Right lung (tissue), 5 donors: ENCODE data around the gene SERPINE1. TPM values are rescaled to one million over a fixed set of nuclear protein-coding genes. Genes with fewer than 3 reads are reported as not detected.
A peak's percentile ranks its signal among the peaks of the same experiment; 100 is the strongest.
"Not testable (repeated sequence)": the region's sequence is repeated elsewhere in the genome, so short reads cannot be mapped to it uniquely, and the experiment has no call there.

Experiments
- DNase-seq, 2 donors: peaks; one replicate each; pipeline ENCODE4 v3.0.0-alpha.2; 2013
- polyA plus RNA-seq, 5 donors: library from polyadenylated mRNA; unstranded; fragments of 120-200 nt; gene quantifications; one replicate each; pipeline versions ENCODE4 v1.2.1 to v1.2.3, GENCODE V29; 2013; ENCODE audit warnings: inconsistent platforms in 1 of 5, low replicate concordance in 1 of 5; ENCODE audit not compliant: insufficient read length in 5 of 5, insufficient read depth in 1 of 5

The SERPINE1 gene
- polyA plus RNA-seq, 5 donors: 2.0 to 4.6 (median 3.6) TPM

GRCh38 chr7:101100858-101101847, 25.8 kb upstream of the SERPINE1 start:
- DNase-seq: no peak

DNA sequence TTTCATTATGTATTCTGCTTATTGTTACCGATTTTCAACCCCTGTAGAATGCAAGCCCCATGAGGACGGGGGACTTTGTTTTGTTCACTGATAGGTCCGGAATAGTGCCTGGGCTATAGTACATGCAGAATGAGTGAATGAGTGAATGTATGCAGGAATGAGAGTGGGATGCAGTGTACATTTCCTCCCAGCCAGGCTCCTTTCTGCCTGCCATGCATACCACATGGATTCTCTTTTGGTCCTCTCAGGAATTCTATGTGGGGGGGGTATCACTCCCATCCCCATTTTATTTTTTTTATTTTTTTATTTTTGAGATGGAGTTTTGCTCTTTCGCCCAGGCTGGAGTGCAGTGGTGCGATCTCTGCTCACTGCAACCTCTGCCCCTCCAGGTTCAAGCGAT, 24.9 kb upstream of the SERPINE1 start:
- DNase-seq: no peak

DNA sequence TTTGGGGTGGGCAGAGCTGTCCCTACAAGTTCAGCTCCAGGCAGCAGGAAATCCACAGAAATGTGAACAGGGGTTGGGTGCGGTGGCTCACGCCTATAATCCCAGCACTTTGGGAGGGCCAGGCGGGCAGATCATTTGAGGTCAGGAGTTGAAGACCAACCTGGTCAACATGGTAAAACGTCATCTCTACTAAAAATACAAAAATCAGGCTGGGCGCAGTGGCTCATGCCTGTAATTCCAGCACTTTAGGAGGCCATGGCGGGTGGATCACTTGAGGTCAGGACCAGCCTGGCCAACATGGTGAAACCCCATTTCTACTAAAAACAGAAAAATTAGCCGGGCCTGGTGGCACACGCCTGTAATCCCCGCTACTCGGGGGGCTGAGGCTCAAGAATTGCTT, 23.2 kb upstream of the SERPINE1 start:
- DNase-seq: not testable (repeated sequence)

- no peak for DNase-seq
Observed at GRCh38 chr7:101104193-101104713, 22.7 kb upstream of the SERPINE1 start.

- no peak for DNase-seq
Observed at GRCh38 chr7:101104799-101105198, 22.1 kb upstream of the SERPINE1 start.

DNA sequence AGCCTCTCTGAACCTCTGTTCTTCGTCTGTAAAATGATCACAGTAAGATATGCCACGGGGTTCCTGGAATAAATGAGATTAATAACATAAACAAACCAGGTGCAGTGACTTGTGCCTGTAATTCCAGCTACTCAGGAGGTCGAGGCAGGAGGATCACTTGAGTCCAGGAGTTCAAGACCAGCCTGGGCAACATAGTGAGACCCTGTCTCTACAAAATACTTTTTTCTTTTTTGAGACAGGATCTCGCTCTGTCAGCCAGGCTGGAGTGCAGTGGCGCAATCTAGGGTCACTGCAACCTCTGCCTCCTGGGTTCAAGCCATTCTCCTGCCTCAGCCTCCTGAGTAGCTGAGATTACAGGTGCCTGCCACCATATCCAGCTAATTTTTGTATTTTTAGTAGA, 21.7 kb upstream of the SERPINE1 start:
- DNase-seq: not testable (repeated sequence)

- DNase-seq: no peak
Observed at GRCh38 chr7:101106386-101106785, 20.5 kb upstream of the SERPINE1 start.

DNA sequence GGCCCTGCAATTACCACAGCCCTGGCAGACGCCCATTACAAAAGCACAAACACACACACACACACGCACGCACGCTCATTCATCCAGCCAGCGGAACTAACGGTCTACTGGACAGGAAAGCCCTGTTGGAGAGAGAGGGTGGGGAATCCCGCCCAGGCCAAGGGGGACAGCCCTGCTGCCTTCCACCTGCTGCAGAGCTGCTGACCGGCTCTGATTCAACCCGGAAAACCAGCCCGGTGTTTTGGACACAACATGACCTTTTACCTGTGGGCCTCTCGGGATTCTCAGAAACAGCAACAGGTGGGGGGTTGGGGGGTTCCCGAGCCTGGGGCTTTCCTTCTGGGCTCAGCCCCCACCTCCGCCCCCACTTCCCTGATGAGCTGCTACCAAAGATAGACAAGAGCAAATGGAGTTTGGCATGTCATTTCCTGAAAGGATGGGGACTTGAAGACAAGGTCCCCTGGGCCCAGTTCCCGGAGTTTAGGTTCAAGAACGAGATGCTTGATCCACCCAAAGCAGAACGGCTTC, 18.5 kb upstream of the SERPINE1 start:
- no peak for DNase-seq

DNA sequence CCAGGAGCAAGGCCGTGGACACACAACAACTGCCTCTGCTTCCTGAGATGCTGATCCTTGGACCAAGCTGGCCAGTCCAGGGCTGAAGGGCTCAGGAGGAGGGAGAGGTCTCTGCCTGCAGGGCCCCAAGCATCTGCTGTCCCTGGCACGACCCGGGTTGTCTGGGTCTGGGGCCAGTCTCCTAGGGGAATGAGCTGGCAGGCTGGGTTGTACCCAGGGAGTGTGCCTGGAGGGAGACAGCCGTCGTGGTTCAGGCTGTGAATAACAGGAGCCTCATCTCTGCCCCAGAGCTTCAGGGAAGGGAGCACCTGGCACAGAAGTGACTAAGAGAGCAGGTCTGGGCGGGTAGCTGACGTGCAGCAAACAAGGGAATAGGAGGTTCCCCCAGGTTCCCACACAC, 17.9 kb upstream of the SERPINE1 start:
- no peak for DNase-seq

- no peak for DNase-seq
Observed at GRCh38 chr7:101109368-101109767, 17.5 kb upstream of the SERPINE1 start.

DNA sequence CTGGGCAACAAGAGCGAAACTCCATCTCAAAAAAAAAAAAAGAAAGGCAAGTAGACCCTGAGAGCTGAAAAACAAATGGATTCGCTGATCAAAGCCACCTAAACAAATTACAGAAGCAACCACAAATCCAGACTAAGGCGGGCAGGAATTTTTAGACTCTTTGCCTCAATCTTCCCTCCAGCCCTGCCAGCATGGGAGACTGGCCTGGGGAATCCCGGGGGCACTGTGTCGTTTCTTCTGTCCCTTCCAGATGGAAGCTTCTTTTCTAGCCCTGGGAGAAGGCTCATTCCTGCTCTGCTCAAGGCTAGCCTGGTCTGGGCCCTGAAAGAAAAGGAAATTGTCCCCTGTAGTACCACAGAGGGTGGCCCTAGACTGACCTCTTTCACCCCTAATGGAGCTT, 15.6 kb upstream of the SERPINE1 start:
- DNase-seq: no peak

DNA sequence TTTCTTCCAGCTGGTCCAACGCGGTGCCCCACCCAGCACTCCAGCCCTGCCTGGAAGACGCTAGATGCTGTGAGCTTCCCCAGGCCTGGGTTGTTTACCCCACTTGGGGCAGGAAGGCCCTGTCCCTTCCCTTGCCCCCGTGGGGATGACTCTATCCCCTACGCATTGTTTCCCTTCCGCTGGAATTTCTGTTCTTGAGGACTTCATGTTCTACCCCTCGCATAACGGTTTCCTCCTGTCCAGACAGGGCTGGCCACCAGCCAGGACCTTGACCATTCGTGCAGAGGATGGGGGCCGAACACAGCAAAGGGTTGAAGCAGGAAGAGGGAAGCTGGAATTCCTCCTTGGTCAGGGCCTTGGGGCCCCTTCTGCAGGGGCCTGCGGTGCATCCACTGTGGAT, 14.7 kb upstream of the SERPINE1 start:
- DNase-seq: no peak

GRCh38 chr7:101113140-101113539, 13.8 kb upstream of the SERPINE1 start:
- not testable (repeated sequence) for DNase-seq

DNA sequence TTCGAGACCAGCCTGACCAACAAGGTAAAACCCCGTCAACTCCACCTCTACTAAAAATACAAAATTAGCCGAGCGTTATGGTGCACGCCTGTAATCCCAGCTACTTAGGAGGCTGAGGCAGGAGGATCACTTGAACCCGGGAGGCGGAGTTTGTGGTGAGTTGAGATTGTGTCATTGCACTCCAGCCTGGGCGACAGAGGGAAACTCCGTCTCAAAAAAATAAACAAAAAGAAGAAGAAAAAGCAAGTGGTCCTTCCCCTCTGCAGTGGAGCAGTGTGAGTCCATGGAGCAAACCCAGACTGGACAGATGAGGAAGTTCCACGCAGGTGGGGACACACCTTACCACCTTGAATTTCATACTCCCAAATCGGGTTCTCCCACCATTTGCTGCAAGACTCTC, 13.1 kb upstream of the SERPINE1 start:
- no peak for DNase-seq

GRCh38 chr7:101114492-101114891, 12.4 kb upstream of the SERPINE1 start:
- DNase-seq: no peak

- DNase-seq: no peak
Observed at GRCh38 chr7:101115215-101115614, 11.7 kb upstream of the SERPINE1 start.

DNA sequence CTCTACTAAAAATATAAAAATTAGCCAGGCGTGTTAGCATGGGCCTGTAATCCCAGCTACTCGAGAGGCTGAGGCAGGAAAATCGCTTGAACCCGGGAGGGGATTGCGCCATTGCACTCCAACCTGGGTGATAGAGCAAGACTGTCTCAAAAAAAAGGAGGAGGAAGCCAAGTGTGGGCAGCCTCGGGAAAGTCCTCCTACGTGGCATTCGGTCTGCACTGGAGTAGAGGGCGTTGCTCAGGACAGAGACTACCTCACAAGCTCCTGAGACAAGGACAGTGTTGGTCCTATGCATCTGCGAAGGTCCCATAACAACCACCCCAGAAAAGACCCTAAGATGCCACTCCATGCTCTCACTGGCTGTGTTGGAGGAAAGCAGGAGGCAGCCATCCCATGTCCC, 10.0 kb upstream of the SERPINE1 start:
- DNase-seq: no peak

DNA sequence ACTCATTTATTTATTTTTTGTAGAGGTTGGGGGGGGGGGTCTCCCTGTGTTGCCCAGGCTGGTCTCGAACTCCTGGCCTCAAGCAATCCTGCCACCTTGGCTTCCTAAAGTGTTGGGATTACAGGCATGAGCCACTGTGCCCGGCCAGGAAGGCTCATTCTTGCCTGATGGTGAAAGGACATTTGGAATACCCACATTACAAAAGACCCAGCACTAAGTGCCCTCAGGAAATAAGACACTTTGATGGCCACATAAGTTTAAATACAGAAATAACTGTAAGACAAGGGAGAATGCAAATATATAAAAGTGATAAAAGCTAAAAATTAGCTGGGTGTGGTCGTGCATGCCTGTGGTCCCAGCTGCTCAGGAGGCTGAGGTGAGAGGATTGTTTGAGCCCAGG, 8.0 kb upstream of the SERPINE1 start:
- DNase-seq: no peak

- DNase-seq: no peak
Observed at GRCh38 chr7:101119876-101120275, 7.0 kb upstream of the SERPINE1 start.

- no peak for DNase-seq
Observed at GRCh38 chr7:101120315-101120714, 6.6 kb upstream of the SERPINE1 start.

- not testable (repeated sequence) for DNase-seq
Observed at GRCh38 chr7:101121631-101121990, 5.3 kb upstream of the SERPINE1 start.

- DNase-seq: peak; percentile 72 to 73
Observed at GRCh38 chr7:101121991-101122932, 4.6 kb upstream of the SERPINE1 start.
